Stimulated activated naive B cell treated with anti-CD40 and anti-IgM and Interleukin-4, amounts not matched to agents 10 μg/mL and 1 μg/mL and 100 μg/mL, for 72 hours (primary cell): ENCODE measurements around the gene PDE1A.

Experiments used
- ATAC-seq, 2 donors: fragments of 150-1000 bp; cut with Tn5 transposase; replicated peaks; 2 replicates each; pipeline ENCODE4 v1.10.0; 2021; ENCODE audit warnings: moderate library complexity in 1 of 2
- DNase-seq: peaks from one replicate; pipeline ENCODE4 v3.0.0; 2021
- H3K27ac Mint-ChIP-seq: one replicate; pipeline ENCODE4 v1.8.0; 2022; ENCODE audit warnings: mild to moderate bottlenecking, mixed read lengths
- H3K27me3 Mint-ChIP-seq, 2 donors: one replicate each; pipeline ENCODE4 v1.8.0; 2022; ENCODE audit warnings: mixed read lengths in 2 of 2
- H3K36me3 Mint-ChIP-seq, 2 donors: one replicate each; pipeline ENCODE4 v1.8.0; 2022; ENCODE audit warnings: mixed read lengths in 2 of 2, mild to moderate bottlenecking in 1 of 2
- H3K4me1 Mint-ChIP-seq, 2 donors: one replicate each; pipeline ENCODE4 v1.8.0; 2022; ENCODE audit warnings: mixed read lengths in 2 of 2, mild to moderate bottlenecking in 1 of 2
- H3K4me3 Mint-ChIP-seq, 2 donors: one replicate each; pipeline ENCODE4 v1.8.0; 2022; ENCODE audit warnings: mild to moderate bottlenecking in 2 of 2, mixed read lengths in 2 of 2, moderate library complexity in 1 of 2
- H3K9me3 Mint-ChIP-seq, 2 donors: one replicate each; pipeline ENCODE4 v1.8.0; 2022; ENCODE audit warnings: mixed read lengths in 2 of 2, mild to moderate bottlenecking in 1 of 2

The PDE1A gene

GRCh38 chr2:182381225-182381624 lies 45.6 kb downstream of the PDE1A start:
- peaks cover 20 to 28% of the 10 kb centered on the region in 2 donors for H3K9me3 Mint-ChIP-seq
- peaks cover 0 to 5% of the 10 kb centered on the region in 2 donors for H3K36me3 Mint-ChIP-seq
- H3K27me3 Mint-ChIP-seq, result no peaks in the 10 kb centered on the region
- no peak overlapping the region for H3K27ac Mint-ChIP-seq
- DNase-seq (no peak), ATAC-seq (no peak)
- no peaks in the 10 kb centered on the region for H3K4me1 Mint-ChIP-seq
- no peak overlapping the region for H3K4me3 Mint-ChIP-seq

- Mint-ChIP-seq H3K4me1 (no peaks in the 10 kb centered on the region), H3K9me3 (peaks cover 15 to 20% of the 10 kb centered on the region in 2 donors), H3K36me3 (no peaks in the 10 kb centered on the region), H3K4me3 (no peak overlapping the region), H3K27ac (no peak overlapping the region), H3K27me3 (no peaks in the 10 kb centered on the region)
- DNase-seq, result no peak
- ATAC-seq, result no peak
Measured at GRCh38 chr2:182379241-182379640, 47.6 kb downstream of the PDE1A start.

- no peaks in the 10 kb centered on the region for H3K4me1 Mint-ChIP-seq
- H3K4me3 Mint-ChIP-seq, result no peak overlapping the region
- no peaks in the 10 kb centered on the region for H3K36me3 Mint-ChIP-seq
- no peaks in the 10 kb centered on the region for H3K27me3 Mint-ChIP-seq
- peaks cover 11 to 18% of the 10 kb centered on the region in 2 donors for H3K9me3 Mint-ChIP-seq
- ATAC-seq, result no peak
- H3K27ac Mint-ChIP-seq, result no peak overlapping the region
- no peak for DNase-seq
Measured at GRCh38 chr2:182378759-182379158, 48.1 kb downstream of the PDE1A start.

GRCh38 chr2:182377467-182377866 lies 49.4 kb downstream of the PDE1A start:
- Mint-ChIP-seq H3K36me3 (no peaks in the 10 kb centered on the region), H3K27ac (no peak overlapping the region)

GRCh38 chr2:182375862-182376261 lies 51.0 kb downstream of the PDE1A start:
- H3K27me3 Mint-ChIP-seq, result no peaks in the 10 kb centered on the region
- no peak overlapping the region for H3K4me3 Mint-ChIP-seq
- peaks cover 16 to 19% of the 10 kb centered on the region in 2 donors for H3K9me3 Mint-ChIP-seq
- no peaks in the 10 kb centered on the region for H3K36me3 Mint-ChIP-seq
- no peaks in the 10 kb centered on the region for H3K4me1 Mint-ChIP-seq
- ATAC-seq (no peak), DNase-seq (no peak)
- H3K27ac Mint-ChIP-seq, result no peak overlapping the region

More at GRCh38 chr2:182377467-182377866, 49.4 kb downstream of the PDE1A start:
- Mint-ChIP-seq H3K4me3 (no peak overlapping the region), H3K27me3 (no peaks in the 10 kb centered on the region), H3K4me1 (no peaks in the 10 kb centered on the region), H3K9me3 (peaks cover 16 to 21% of the 10 kb centered on the region in 2 donors)
- ATAC-seq (no peak), DNase-seq (no peak)

DNA sequence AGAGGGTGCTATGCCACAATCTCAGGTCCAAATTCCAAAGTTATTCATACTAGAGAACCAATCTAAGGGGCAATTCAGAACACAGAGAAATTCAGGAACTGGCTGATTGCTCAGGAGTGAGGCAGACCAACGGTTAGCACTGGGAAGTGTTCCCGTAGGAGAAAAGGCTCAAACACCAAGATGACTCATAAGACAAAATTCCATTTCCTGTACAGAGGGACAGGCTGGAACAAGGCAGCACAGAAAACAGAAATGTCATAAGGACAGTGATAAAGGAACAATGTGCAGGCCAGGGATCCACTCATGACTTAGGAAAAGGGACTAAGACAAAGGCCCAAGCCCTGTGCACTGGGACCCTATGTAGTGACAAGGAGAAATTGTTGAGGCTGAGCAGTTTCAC lies 54.2 kb downstream of the PDE1A start:
- Mint-ChIP-seq H3K4me1 (no peaks in the 10 kb centered on the region), H3K4me3 (no peak overlapping the region)

GRCh38 chr2:182368996-182369395 lies 57.8 kb downstream of the PDE1A start:
- H3K4me3 Mint-ChIP-seq, result no peak overlapping the region
- no peaks in the 10 kb centered on the region for H3K4me1 Mint-ChIP-seq
- ATAC-seq, result no peak

More for the DNA sequence above, 54.2 kb downstream of the PDE1A start:
- no peak for ATAC-seq
- Mint-ChIP-seq H3K9me3 (peaks cover 21 to 22% of the 10 kb centered on the region in 2 donors), H3K27me3 (no peaks in the 10 kb centered on the region), H3K27ac (no peak overlapping the region), H3K36me3 (no peaks in the 10 kb centered on the region)
- DNase-seq, result no peak

DNA sequence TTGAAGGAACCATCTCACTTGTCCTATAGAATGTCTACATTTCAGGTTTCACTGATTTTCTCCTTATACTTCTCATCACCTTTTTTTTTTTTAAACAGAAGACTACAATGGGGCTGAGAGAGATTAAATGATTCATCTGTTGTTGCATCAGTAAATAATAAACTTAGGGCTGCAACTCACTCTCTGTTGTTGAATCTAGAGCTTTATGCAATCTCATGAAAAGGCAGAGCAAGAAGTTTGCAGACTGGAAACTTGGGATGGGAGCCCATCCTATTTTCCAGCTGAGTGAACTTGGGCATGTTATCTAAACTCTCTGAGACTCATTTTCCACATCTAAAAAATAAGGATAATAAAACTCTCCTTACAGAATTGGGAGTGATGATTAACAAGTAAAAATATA lies 58.4 kb downstream of the PDE1A start:
- Mint-ChIP-seq H3K4me1 (no peaks in the 10 kb centered on the region), H3K4me3 (no peak overlapping the region), H3K36me3 (no peaks in the 10 kb centered on the region), H3K27ac (no peak overlapping the region), H3K9me3 (peaks cover 7 to 11% of the 10 kb centered on the region in 2 donors), H3K27me3 (no peaks in the 10 kb centered on the region)
- ATAC-seq (no peak), DNase-seq (no peak)

More at GRCh38 chr2:182368996-182369395, 57.8 kb downstream of the PDE1A start:
- Mint-ChIP-seq H3K27ac (no peak overlapping the region), H3K27me3 (no peaks in the 10 kb centered on the region), H3K36me3 (no peaks in the 10 kb centered on the region), H3K9me3 (peaks cover 7 to 15% of the 10 kb centered on the region in 2 donors)
- DNase-seq, result no peak

GRCh38 chr2:182367401-182367800 lies 59.4 kb downstream of the PDE1A start:
- no peak overlapping the region for H3K4me3 Mint-ChIP-seq
- H3K4me1 Mint-ChIP-seq, result no peaks in the 10 kb centered on the region
- H3K27ac Mint-ChIP-seq, result no peak overlapping the region
- peaks cover 4 to 6% of the 10 kb centered on the region in 2 donors for H3K9me3 Mint-ChIP-seq
- no peaks in the 10 kb centered on the region for H3K36me3 Mint-ChIP-seq
- no peak for ATAC-seq
- DNase-seq, result no peak
- no peaks in the 10 kb centered on the region for H3K27me3 Mint-ChIP-seq

DNA sequence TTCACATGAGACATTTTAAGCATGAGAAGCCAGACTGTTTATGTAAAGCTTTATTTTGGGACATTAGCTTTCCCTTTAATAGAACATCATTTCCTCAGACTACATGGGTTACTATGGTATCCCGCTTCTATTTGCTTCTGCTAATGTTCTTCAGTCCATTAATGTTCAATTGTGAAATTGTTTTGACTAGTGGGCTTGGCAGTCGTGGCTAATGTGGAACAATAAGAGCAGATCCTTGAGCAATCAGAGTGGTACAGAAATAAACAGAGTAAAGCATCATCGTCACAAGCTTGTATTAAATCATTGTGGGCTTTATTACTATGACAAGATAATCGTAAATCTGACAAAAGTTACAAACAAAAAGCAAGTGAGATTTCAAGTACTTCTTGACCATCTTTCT lies 60.2 kb downstream of the PDE1A start:
- Mint-ChIP-seq H3K4me3 (no peak overlapping the region), H3K9me3 (peaks cover 4 to 6% of the 10 kb centered on the region in 2 donors), H3K36me3 (no peaks in the 10 kb centered on the region), H3K4me1 (no peaks in the 10 kb centered on the region), H3K27me3 (no peaks in the 10 kb centered on the region), H3K27ac (no peak overlapping the region)
- ATAC-seq, result no peak
- no peak for DNase-seq

GRCh38 chr2:182365855-182366254 lies 61.0 kb downstream of the PDE1A start:
- no peak overlapping the region for H3K4me3 Mint-ChIP-seq
- DNase-seq (no peak), ATAC-seq (no peak)
- H3K27me3 Mint-ChIP-seq, result no peaks in the 10 kb centered on the region
- no peaks in the 10 kb centered on the region for H3K4me1 Mint-ChIP-seq
- H3K36me3 Mint-ChIP-seq, result no peaks in the 10 kb centered on the region
- H3K9me3 Mint-ChIP-seq, result peaks cover 4 to 6% of the 10 kb centered on the region in 2 donors
- H3K27ac Mint-ChIP-seq, result no peak overlapping the region

DNA sequence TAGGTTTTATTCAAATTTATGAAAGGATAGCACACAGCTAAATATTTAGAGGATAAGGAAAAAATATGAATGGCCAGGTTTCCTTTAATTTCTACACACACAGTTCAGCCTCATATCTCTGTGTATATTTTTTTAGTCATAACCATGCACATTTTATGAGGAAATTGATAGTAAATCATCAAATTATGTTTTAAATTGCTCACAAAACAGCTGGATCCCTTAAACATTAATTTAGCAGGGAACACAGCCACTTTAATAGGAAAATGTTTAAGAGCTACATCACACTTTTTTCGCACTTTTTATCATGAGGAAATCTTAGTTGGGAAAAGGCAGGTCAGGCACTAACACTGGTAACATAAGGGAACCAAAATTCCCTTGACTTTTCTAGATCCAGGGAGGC lies 65.4 kb downstream of the PDE1A start:
- Mint-ChIP-seq H3K27me3 (no peaks in the 10 kb centered on the region), H3K9me3 (peaks cover 0 to 4% of the 10 kb centered on the region in 2 donors), H3K4me3 (no peak overlapping the region), H3K36me3 (no peaks in the 10 kb centered on the region), H3K4me1 (no peaks in the 10 kb centered on the region), H3K27ac (no peak overlapping the region)
- DNase-seq (no peak), ATAC-seq (no peak)

- Mint-ChIP-seq H3K9me3 (peaks cover 0 to 4% of the 10 kb centered on the region in 2 donors), H3K4me1 (no peaks in the 10 kb centered on the region), H3K36me3 (no peaks in the 10 kb centered on the region), H3K4me3 (no peak overlapping the region), H3K27ac (no peak overlapping the region), H3K27me3 (no peaks in the 10 kb centered on the region)
- ATAC-seq (no peak), DNase-seq (no peak)
Measured at GRCh38 chr2:182360663-182361260, 66.1 kb downstream of the PDE1A start.

- H3K4me1 Mint-ChIP-seq, result no peaks in the 10 kb centered on the region
- no peaks in the 10 kb centered on the region for H3K27me3 Mint-ChIP-seq
- peaks cover 0 to 4% of the 10 kb centered on the region in 2 donors for H3K9me3 Mint-ChIP-seq
- H3K27ac Mint-ChIP-seq, result no peak overlapping the region
- H3K4me3 Mint-ChIP-seq, result no peak overlapping the region
- DNase-seq, result no peak
- ATAC-seq, result no peak
- H3K36me3 Mint-ChIP-seq, result no peaks in the 10 kb centered on the region
Measured at GRCh38 chr2:182359990-182360662, 66.7 kb downstream of the PDE1A start.
